Ovary (tissue), 9 donors: ENCODE results near the gene P4HA3. TPM values are rescaled to one million over a fixed set of nuclear protein-coding genes. Genes with fewer than 3 reads are reported as not detected.

Source experiments
- DNase-seq, 5 donors: peaks; one replicate each; pipeline ENCODE4 v3.0.0-alpha.2; 2019 to 2020
- H3K27ac ChIP-seq, 2 donors: fragments of 200-600 bp; one replicate each; pipeline versions ENCODE4 v1.5.1 to v1.8.0; 2019 to 2022
- H3K27me3 ChIP-seq: fragments of 200-600 bp; one replicate; pipeline ENCODE4 v1.8.0; 2022
- H3K36me3 ChIP-seq: fragments of 200-600 bp; sonication (generic); one replicate; pipeline ENCODE4 v1.5.1; 2019
- H3K4me1 ChIP-seq: one replicate; pipeline ENCODE4 v1.8.1; 2013; ENCODE audit warnings: mild to moderate bottlenecking, moderate library complexity; ENCODE audit not compliant: insufficient read depth
- H3K4me3 ChIP-seq: fragments of 200-600 bp; sonication (generic); one replicate; pipeline ENCODE4 v1.5.1; 2017
- H3K9me3 ChIP-seq, 2 donors: fragments of 200-600 bp in 1 of 2; sonication (generic) in 1 of 2; one replicate each; pipeline versions ENCODE4 v1.5.1 to v1.8.1; 2013 to 2019; ENCODE audit warnings: mild to moderate bottlenecking in 1 of 2, moderate library complexity in 1 of 2
- CTCF ChIP-seq, 3 donors: fragments of 450-650 bp in 2 of 3; fragments of 200-600 bp in 1 of 3; IDR thresholded peaks; one replicate each; pipeline versions ENCODE4 v1.5.1 to v1.8.0; 2016 to 2022; ENCODE audit warnings: antibody characterized with exemption in 3 of 3, mild to moderate bottlenecking in 1 of 3
- EP300 ChIP-seq: sonication (generic); formaldehyde crosslinking; IDR thresholded peaks from one replicate; pipeline ENCODE4 v1.6.1; 2017; ENCODE audit warnings: antibody characterized with exemption
- POLR2A ChIP-seq: fragments of 450-650 bp; IDR thresholded peaks from one replicate; pipeline ENCODE4 v1.6.1; 2017; ENCODE audit warnings: antibody characterized with exemption, mild to moderate bottlenecking, moderate library complexity
- WGBS, 3 donors: extraction: QIAGEN DNeasy Blood & Tissue Kit in 1 of 3; methylation state at CpG; one replicate each; pipeline versions ENCODE4 v1.1.5 to v1.1.7; 2013 to 2017; 5-methylcytosine and 5-hydroxymethylcytosine counted together
- intact Hi-C, 4 donors: fragments of 100-400 bp; cut with DNase I; formaldehyde crosslinking; loops; one replicate each; pipeline versions ENCODE4 v1.11.0 to v1.15.1; 2022 to 2023
- polyA plus RNA-seq, 2 donors: library from polyadenylated mRNA; stranded (reverse); fragments of 200-250 nt in 1 of 2; fragments of 350-450 nt in 1 of 2; fragmentation: Illumina TruSeq in 1 of 2; extraction: RNeasy Lipid Tissue Mini Kit (QIAGEN cat#74804) in 1 of 2; gene quantifications; one replicate each; pipeline ENCODE4 v1.2.3, GENCODE V29; 2013 to 2014
- total RNA-seq, 7 donors: library from RNA; depleted of rRNA in 2 of 7; stranded (reverse); fragments of >200 nt in 2 of 7; fragmentation: NEBNext Ultra II Directional in 3 of 7; extraction: Animal tissue kit (Norgen Biotek cat#: 25700) in 3 of 7; gene quantifications; one replicate each; pipeline versions ENCODE4 v1.1.0 to v1.2.4, GENCODE V29; 2016 to 2023
- donor health status: DM: no; HTN: no; CAD: no; lungs with moderate emphysema.
- donor health status: DM: no; HTN: no; CAD: no.
- donor health status: Bipolar disorder and iron deficiency.
- donor health status: DM: yes; HTN: yes; CAD: no.
- donor health status: DM: no; HTN: no; CAD: no.
- donor health status: DM: yes; HTN: yes; CAD: no.

Gene P4HA3
- total and polyA plus RNA-seq, 9 donors: 0.28 to 5.6 (median 1.0) TPM

GRCh38 chr11:74262725-74263124 is 48.7 kb downstream of the P4HA3 start:
- Histone ChIP-seq H3K4me1 (peaks cover 5% of the 10 kb centered on the region), H3K4me3 (no peak overlapping the region), H3K27me3 (no peaks in the 10 kb centered on the region), H3K9me3 (no peaks in the 10 kb centered on the region), H3K36me3 (no peaks in the 10 kb centered on the region), H3K27ac (no peak overlapping the region)
- 91 to 95% (median 93%) methylated on average over 2 of the region's 2 CpGs for WGBS, 3 donors
- DNase-seq: no peak
- intact Hi-C loops: no loop called here
- TF ChIP-seq POLR2A: no peak
- no peak for TF ChIP-seq EP300
- no peak for TF ChIP-seq CTCF (IDR thresholded peaks at IDR 0.05)

- no peaks in the 10 kb centered on the region for H3K36me3 ChIP-seq
- TF ChIP-seq CTCF (IDR thresholded peaks at IDR 0.05) (no peak), EP300 (no peak)
- H3K4me3 ChIP-seq: no peak overlapping the region
- H3K9me3 ChIP-seq: no peaks in the 10 kb centered on the region
- DNase-seq: peak; percentile 56 to 77 (median 62)
- 8 to 11% (median 9%) methylated on average over 4 of the region's 4 CpGs for WGBS, 3 donors
- peaks cover 5% of the 10 kb centered on the region for H3K4me1 ChIP-seq
- no peak overlapping the region for H3K27ac ChIP-seq
- intact Hi-C loops: loop anchor here (5.0 to 10.0 kb wide), 5 partner anchors 184 to 317 kb away; no protein-coding TSS in a partner anchor
- H3K27me3 ChIP-seq: no peaks in the 10 kb centered on the region
Measured at GRCh38 chr11:74257959-74258553, 53.4 kb downstream of the P4HA3 start.

- H3K9me3 ChIP-seq: no peaks in the 10 kb centered on the region
- H3K4me1 ChIP-seq: peaks cover 5% of the 10 kb centered on the region
- TF ChIP-seq POLR2A: no peak
- TF ChIP-seq EP300: no peak
- TF ChIP-seq CTCF (IDR thresholded peaks at IDR 0.05): no peak
- no peak overlapping the region for H3K4me3 ChIP-seq
- no peaks in the 10 kb centered on the region for H3K36me3 ChIP-seq
- H3K27me3 ChIP-seq: no peaks in the 10 kb centered on the region
- WGBS, 3 donors: 75 to 84% (median 77%) methylated on average over 5 of the region's 5 CpGs
- DNase-seq: no peak
- intact Hi-C loops: loop anchor here (5.0 to 10.0 kb wide), 5 partner anchors 186 to 318 kb away; no protein-coding TSS in a partner anchor
- no peak overlapping the region for H3K27ac ChIP-seq
Measured at GRCh38 chr11:74256378-74257133, 54.9 kb downstream of the P4HA3 start.

GRCh38 chr11:74255741-74256375 is 55.6 kb downstream of the P4HA3 start:
- Histone ChIP-seq H3K9me3 (no peaks in the 10 kb centered on the region), H3K4me3 (no peak overlapping the region), H3K27me3 (no peaks in the 10 kb centered on the region), H3K4me1 (peaks cover 5% of the 10 kb centered on the region), H3K27ac (no peak overlapping the region), H3K36me3 (no peaks in the 10 kb centered on the region)
- intact Hi-C loops: loop anchor here (5.0 to 10.0 kb wide), 5 partner anchors 186 to 319 kb away; no protein-coding TSS in a partner anchor
- 40 to 43% (median 43%) methylated on average over 5 of the region's 5 CpGs for WGBS, 3 donors
- peak; percentile 23 to 58 (median 51) for DNase-seq
- TF ChIP-seq POLR2A (no peak), CTCF (IDR thresholded peaks at IDR 0.05) (peak; percentile 53 to 75 (median 74))
